ENCODE measurements around the gene KCNJ6.

KCNJ6 gene

GRCh38 chr21:37861561-37861960 is 54.7 kb downstream of the KCNJ6 start:
- DNase-seq: no peak

GRCh38 chr21:37860416-37860815 is 55.8 kb downstream of the KCNJ6 start:
- DNase-seq: no peak

GRCh38 chr21:37855647-37856625 is 60.3 kb downstream of the KCNJ6 start:
- no peak for DNase-seq

- no peak for DNase-seq
Measured at GRCh38 chr21:37855271-37855646, 61.0 kb downstream of the KCNJ6 start.

GRCh38 chr21:37849506-37850102 is 66.7 kb downstream of the KCNJ6 start:
- no peak for DNase-seq

- no peak for DNase-seq
Measured at GRCh38 chr21:37848721-37849490, 67.4 kb downstream of the KCNJ6 start.

- no peak for DNase-seq
Measured at GRCh38 chr21:37845535-37845934, 70.7 kb downstream of the KCNJ6 start.

GRCh38 chr21:37843191-37843590 is 73.1 kb downstream of the KCNJ6 start:
- no peak for DNase-seq

- DNase-seq: no peak
Measured at GRCh38 chr21:37842163-37842919, 73.9 kb downstream of the KCNJ6 start.

- DNase-seq: no peak
Measured at GRCh38 chr21:37837381-37837780, 78.9 kb downstream of the KCNJ6 start.

GRCh38 chr21:37835481-37835880 is 80.8 kb downstream of the KCNJ6 start:
- no peak for DNase-seq

GRCh38 chr21:37833301-37833700 is 83.0 kb downstream of the KCNJ6 start:
- DNase-seq: no peak

- DNase-seq: no peak
Measured at GRCh38 chr21:37829447-37829846, 86.8 kb downstream of the KCNJ6 start.

- no peak for DNase-seq
Measured at GRCh38 chr21:37828991-37829390, 87.3 kb downstream of the KCNJ6 start.

- no peak for DNase-seq
Measured at GRCh38 chr21:37828556-37828955, 87.7 kb downstream of the KCNJ6 start.

- no peak for DNase-seq
Measured at GRCh38 chr21:37827913-37828312, 88.3 kb downstream of the KCNJ6 start.

- DNase-seq: no peak
Measured at GRCh38 chr21:37821786-37822450, 94.3 kb downstream of the KCNJ6 start.

GRCh38 chr21:37821092-37821491 is 95.2 kb downstream of the KCNJ6 start:
- DNase-seq: no peak

GRCh38 chr21:37819372-37819771 is 96.9 kb downstream of the KCNJ6 start:
- DNase-seq: no peak

- DNase-seq: no peak
Measured at GRCh38 chr21:37817242-37817641, 99.0 kb downstream of the KCNJ6 start.

- DNase-seq: no peak
Measured at GRCh38 chr21:37815893-37816292, 100.4 kb downstream of the KCNJ6 start.

GRCh38 chr21:37811711-37812110 is 104.5 kb downstream of the KCNJ6 start:
- no peak for DNase-seq
